Activated CD8-positive, alpha-beta T cell treated with anti-CD3 and anti-CD28 coated beads for 36 hours (primary cell): ENCODE data around the gene LPGAT1. TPM values are rescaled to one million over a fixed set of nuclear protein-coding genes. Genes with fewer than 3 reads are reported as not detected.

Experiments
- ATAC-seq: fragments of 200-7000 bp; cut with Tn5 transposase; one replicate; pipeline ENCODE4 v1.10.0; 2021; ENCODE audit warnings: mild to moderate bottlenecking, moderate library complexity
- CTCF ChIA-PET: fragments of 350-600 bp; sonication (Branson Sonifier 250); formaldehyde crosslinking; loops from one replicate; lab custom pipeline; 2021; ENCODE audit warnings: antibody characterized with exemption; lab: Charles Lee
- POLR2A ChIA-PET: fragments of 350-600 bp; sonication (Branson Sonifier 250); formaldehyde crosslinking; loops from one replicate; lab custom pipeline; 2021; ENCODE audit warnings: antibody characterized with exemption; lab: Charles Lee
- DNase-seq: peaks from one replicate; pipeline ENCODE4 v3.0.0-alpha.2; 2020
- H3K27ac Mint-ChIP-seq: one replicate; pipeline ENCODE4 v1.8.0; 2021; ENCODE audit warnings: mild to moderate bottlenecking, mixed read lengths
- H3K27me3 Mint-ChIP-seq: one replicate; pipeline ENCODE4 v1.8.0; 2021; ENCODE audit warnings: mixed read lengths
- H3K36me3 Mint-ChIP-seq: one replicate; pipeline ENCODE4 v1.8.0; 2021; ENCODE audit warnings: low read depth, mixed read lengths
- H3K4me1 Mint-ChIP-seq: one replicate; pipeline ENCODE4 v1.8.0; 2021; ENCODE audit warnings: low read depth, mixed read lengths
- H3K4me3 Mint-ChIP-seq: one replicate; pipeline ENCODE4 v1.8.0; 2021; ENCODE audit warnings: mild to moderate bottlenecking, moderate library complexity, mixed read lengths
- H3K9me3 Mint-ChIP-seq: one replicate; pipeline ENCODE4 v1.8.0; 2021; ENCODE audit warnings: mixed read lengths
- CTCF ChIP-seq: fragments of 200-600 bp; IDR thresholded peaks from one replicate; pipeline ENCODE4 v1.8.0; 2022; ENCODE audit warnings: antibody characterized with exemption, mild to moderate bottlenecking
- intact Hi-C: fragments of 100-400 bp; cut with micrococcal nuclease; formaldehyde crosslinking; loops from one replicate; pipeline ENCODE4 v1.10.0; 2022
- total RNA-seq, 2 experiments: library from RNA; stranded (reverse); gene quantifications; one replicate each; pipeline ENCODE4 v1.2.3, GENCODE V29; 2021

Gene LPGAT1
- total RNA-seq, 2 experiments from 2014 or later = 16.5 to 16.7 TPM

GRCh38 chr1:211822677-211823407 lies 7.7 kb downstream of the LPGAT1 start:
- no peak for ATAC-seq
- no peaks in the 10 kb centered on the region for H3K27me3 Mint-ChIP-seq
- H3K4me1 Mint-ChIP-seq = peaks cover 15% of the 10 kb centered on the region
- peaks cover 10% of the 10 kb centered on the region for H3K36me3 Mint-ChIP-seq
- ChIA-PET POLR2A (interaction anchor here (0.8 to 0.9 kb wide), 2 partner anchors 9 to 88 kb away, joined by 3 read pairs; no protein-coding TSS in a partner anchor), CTCF (interaction anchor here (1.2 to 1.8 kb wide), 4 partner anchors 9 to 125 kb away, joined by 4 to 5 read pairs (median 4); no protein-coding TSS in a partner anchor)
- DNase-seq = no peak
- intact Hi-C loops = no loop called here
- no peak for TF ChIP-seq CTCF
- H3K27ac Mint-ChIP-seq = no peak overlapping the region
- H3K4me3 Mint-ChIP-seq = no peak overlapping the region
- no peaks in the 10 kb centered on the region for H3K9me3 Mint-ChIP-seq

- H3K27me3 Mint-ChIP-seq = no peaks in the 10 kb centered on the region
- ChIA-PET CTCF (interaction anchor here (0.7 to 3.4 kb wide), 2 partner anchors 9 to 119 kb away, joined by 3 to 13 read pairs; no protein-coding TSS in a partner anchor), POLR2A (no interaction called here)
- H3K36me3 Mint-ChIP-seq = peaks cover 7% of the 10 kb centered on the region
- intact Hi-C loops = no loop called here
- DNase-seq (no peak), ATAC-seq (no peak)
- no peak overlapping the region for H3K27ac Mint-ChIP-seq
- H3K4me3 Mint-ChIP-seq = no peak overlapping the region
- H3K4me1 Mint-ChIP-seq = no peaks in the 10 kb centered on the region
- no peaks in the 10 kb centered on the region for H3K9me3 Mint-ChIP-seq
- TF ChIP-seq CTCF = no peak
These were observed 14.0 kb downstream of the LPGAT1 start for GRCh38 chr1:211816586-211816985.

GRCh38 chr1:211814313-211814712 lies 16.2 kb downstream of the LPGAT1 start:
- no peaks in the 10 kb centered on the region for H3K4me1 Mint-ChIP-seq

GRCh38 chr1:211813590-211813989 lies 17.0 kb downstream of the LPGAT1 start:
- Mint-ChIP-seq H3K9me3 (peaks cover 5% of the 10 kb centered on the region), H3K4me1 (no peaks in the 10 kb centered on the region), H3K36me3 (peaks cover 17% of the 10 kb centered on the region), H3K27me3 (no peaks in the 10 kb centered on the region), H3K4me3 (no peak overlapping the region), H3K27ac (no peak overlapping the region)
- CTCF ChIA-PET = interaction anchor here (1.5 to 2.0 kb wide), 2 partner anchors 13 to 115 kb away, joined by 4 read pairs; no protein-coding TSS in a partner anchor
- intact Hi-C loops = no loop called here
- ATAC-seq = no peak
- no peak for TF ChIP-seq CTCF
- no peak for DNase-seq
- POLR2A ChIA-PET = interaction anchor here (0.7 kb wide), 1 partner anchor 9 kb away, joined by 3 read pairs; no protein-coding TSS in a partner anchor

More at GRCh38 chr1:211814313-211814712, 16.2 kb downstream of the LPGAT1 start:
- ATAC-seq (no peak), DNase-seq (no peak)
- peaks cover 13% of the 10 kb centered on the region for H3K36me3 Mint-ChIP-seq
- no peak overlapping the region for H3K4me3 Mint-ChIP-seq
- no peaks in the 10 kb centered on the region for H3K27me3 Mint-ChIP-seq
- ChIA-PET POLR2A (interaction anchor here (0.7 to 1.4 kb wide), 3 partner anchors 9 to 887 kb away, joined by 3 read pairs; no protein-coding TSS in a partner anchor), CTCF (interaction anchor here (2.0 to 3.4 kb wide), 2 partner anchors 14 to 116 kb away, joined by 4 to 13 read pairs; no protein-coding TSS in a partner anchor)
- H3K27ac Mint-ChIP-seq = no peak overlapping the region
- intact Hi-C loops = no loop called here
- H3K9me3 Mint-ChIP-seq = peaks cover 4% of the 10 kb centered on the region
- no peak for TF ChIP-seq CTCF

GRCh38 chr1:211812584-211812983 lies 18.0 kb downstream of the LPGAT1 start:
- ATAC-seq = no peak
- ChIA-PET POLR2A (no interaction called here), CTCF (interaction anchor here (1.5 to 2.0 kb wide), 2 partner anchors 12 to 114 kb away, joined by 4 read pairs; no protein-coding TSS in a partner anchor)
- Mint-ChIP-seq H3K4me1 (no peaks in the 10 kb centered on the region), H3K36me3 (peaks cover 21% of the 10 kb centered on the region), H3K27ac (no peak overlapping the region), H3K27me3 (no peaks in the 10 kb centered on the region), H3K9me3 (peaks cover 5% of the 10 kb centered on the region), H3K4me3 (no peak overlapping the region)
- DNase-seq = no peak
- TF ChIP-seq CTCF = no peak
- intact Hi-C loops = no loop called here
